GM23338 (cell line): ENCODE measurements around the gene SEMA4D. TPM values are rescaled to one million over a fixed set of nuclear protein-coding genes. Genes with fewer than 3 reads are reported as not detected.

ENCODE experiments used
- ATAC-seq: fragments of 200-7000 bp; cut with Tn5 transposase; 3 replicates; pipeline ENCODE4 v1.9.1; 2020
- DNase-seq: peaks from one replicate; pipeline ENCODE4 v3.0.0-alpha.2; 2015; ENCODE audit warnings: low spot score
- H2AFZ ChIP-seq: fragments of 200-600 bp; sonication (generic); 2 replicates; pipeline ENCODE4 v1.8.0; 2016; ENCODE audit warnings: antibody characterized with exemption, mild to moderate bottlenecking, moderate library complexity
- H3F3A ChIP-seq: fragments of 200-600 bp; sonication (generic); replicated peaks from 2 replicates; pipeline ENCODE4 v1.8.0; 2017; ENCODE audit warnings: antibody characterized with exemption, mixed run types, low read depth
- H3K27ac ChIP-seq: fragments of 200-600 bp; sonication (generic); 2 replicates; pipeline ENCODE4 v1.6.1; 2016; ENCODE audit warnings: low read depth
- H3K27me3 ChIP-seq: fragments of 200-600 bp; sonication (generic); 2 replicates; pipeline ENCODE4 v1.8.0; 2016; ENCODE audit warnings: mild to moderate bottlenecking, mixed run types, moderate library complexity; ENCODE audit not compliant: insufficient read depth
- H3K36me3 ChIP-seq: fragments of 200-600 bp; sonication (generic); 2 replicates; pipeline ENCODE4 v1.8.0; 2016; ENCODE audit warnings: mild to moderate bottlenecking; ENCODE audit not compliant: insufficient read depth
- H3K4me1 ChIP-seq: fragments of 200-600 bp; sonication (generic); 2 replicates; pipeline ENCODE4 v1.8.0; 2016; ENCODE audit warnings: mild to moderate bottlenecking, moderate library complexity; ENCODE audit not compliant: insufficient read depth
- H3K4me2 ChIP-seq: fragments of 200-600 bp; sonication (generic); 2 replicates; pipeline ENCODE4 v1.7.1; 2017; ENCODE audit warnings: mixed run types
- H3K4me3 ChIP-seq: fragments of 200-600 bp; sonication (generic); 2 replicates; pipeline ENCODE4 v1.6.1; 2016; ENCODE audit warnings: mixed run types
- H3K79me2 ChIP-seq: fragments of 200-600 bp; sonication (generic); replicated peaks from 2 replicates; pipeline ENCODE4 v1.8.0; 2017; ENCODE audit warnings: mild to moderate bottlenecking; ENCODE audit not compliant: insufficient read depth
- H3K9me2 ChIP-seq: fragments of 200-600 bp; sonication (generic); 2 replicates; pipeline ENCODE4 v1.8.0; 2017; ENCODE audit not compliant: insufficient read depth
- H4K20me1 ChIP-seq: fragments of 200-600 bp; sonication (generic); replicated peaks from 2 replicates; pipeline ENCODE4 v1.8.0; 2017; ENCODE audit warnings: mild to moderate bottlenecking; ENCODE audit not compliant: insufficient read depth
- H3K27ac Mint-ChIP-seq: 2 replicates; pipeline ENCODE4 v1.8.0; 2020; ENCODE audit warnings: inconsistent platforms, mild to moderate bottlenecking, moderate library complexity, mixed read lengths
- H3K27me3 Mint-ChIP-seq: 3 replicates; pipeline ENCODE4 v1.8.0; 2022; ENCODE audit warnings: low read depth, mild to moderate bottlenecking, moderate library complexity, mixed read lengths, inconsistent platforms; ENCODE audit not compliant: insufficient read depth, poor library complexity
- H3K36me3 Mint-ChIP-seq: 3 replicates; pipeline ENCODE4 v1.8.0; 2021; ENCODE audit warnings: low read depth, mild to moderate bottlenecking, inconsistent platforms, moderate library complexity, mixed read lengths
- H3K4me1 Mint-ChIP-seq: 3 replicates; pipeline ENCODE4 v1.8.0; 2020; ENCODE audit warnings: mild to moderate bottlenecking, inconsistent platforms, mixed read lengths
- H3K4me3 Mint-ChIP-seq: 3 replicates; pipeline ENCODE4 v1.8.0; 2021; ENCODE audit warnings: moderate library complexity, mild to moderate bottlenecking, inconsistent platforms, mixed read lengths
- H3K9me3 Mint-ChIP-seq: 3 replicates; pipeline ENCODE4 v1.8.0; 2020; ENCODE audit warnings: moderate library complexity, mild to moderate bottlenecking, inconsistent platforms, mixed read lengths
- CREB1 ChIP-seq: fragments of 250-450 bp; sonication (Bioruptor Pico); IDR thresholded peaks from 2 replicates; pipeline ENCODE4 v1.5.0; 2020; ENCODE audit warnings: low read depth, mild to moderate bottlenecking, moderate library complexity
- ETS1 ChIP-seq: IDR thresholded peaks from 2 replicates; pipeline ENCODE4 v1.6.1; 2016; ENCODE audit warnings: antibody characterized with exemption
- EZH2phosphoT487 ChIP-seq: fragments of 200-600 bp; sonication (generic); IDR thresholded peaks from one replicate; pipeline ENCODE4 v1.8.1; 2018; ENCODE audit warnings: antibody characterized with exemption; ENCODE audit not compliant: unreplicated experiment
- POLR2AphosphoS5 ChIP-seq: IDR thresholded peaks from 2 replicates; pipeline ENCODE4 v1.6.1; 2016; ENCODE audit warnings: antibody characterized with exemption, low read depth
- REST ChIP-seq: IDR thresholded peaks from one replicate; pipeline ENCODE4 v1.6.1; 2018; ENCODE audit warnings: antibody characterized with exemption; ENCODE audit not compliant: unreplicated experiment
- polyA plus RNA-seq: library from polyadenylated mRNA; unstranded; fragments of >200 nt; fragmentation: Nextera tagmentation; extraction: Ambion mirVana; gene quantifications from 2 replicates; pipeline ENCODE4 v1.2.1, GENCODE V29; 2016
- total RNA-seq: library from RNA; depleted of rRNA; stranded (reverse); fragments of >200 nt; shearing (Covaris generic); gene quantifications from 2 replicates; pipeline ENCODE4 v1.2.3, GENCODE V29; 2014

Gene SEMA4D
- total and polyA plus RNA-seq, 2 experiments from 2014 or later: 19.3 to 63.0 TPM

- TF ChIP-seq ETS1: no peak
Observed at GRCh38 chr9:89361816-89362646, 135.9 kb downstream of the SEMA4D start (continued).

- H4K20me1 ChIP-seq: peaks cover 14% of the 10 kb centered on the region; the same call in 1 of the 2 replicates
- Mint-ChIP-seq H3K4me3 (no peak overlapping the region), H3K27me3 (peaks cover 5% of the 10 kb centered on the region), H3K27ac (no peak overlapping the region), H3K36me3 (peaks cover 62% of the 10 kb centered on the region), H3K4me1 (no peaks in the 10 kb centered on the region), H3K9me3 (no peaks in the 10 kb centered on the region)
- ATAC-seq: no peak
- H3K27me3 ChIP-seq: no peaks in the 10 kb centered on the region
- no peak for DNase-seq
- H3K27ac ChIP-seq: no peak overlapping the region
- no peaks in the 10 kb centered on the region for H3K9me2 ChIP-seq
- TF ChIP-seq EZH2phosphoT487: peak; percentile 42
- no peak for TF ChIP-seq POLR2AphosphoS5
- H3F3A ChIP-seq: no peaks in the 10 kb centered on the region
- no peak overlapping the region for H3K4me3 ChIP-seq
- H3K79me2 ChIP-seq: no peaks in the 10 kb centered on the region
- no peak overlapping the region for H2AFZ ChIP-seq
- H3K4me2 ChIP-seq: no peak overlapping the region
- H3K36me3 ChIP-seq: peaks cover 36% of the 10 kb centered on the region
- no peaks in the 10 kb centered on the region for H3K4me1 ChIP-seq
Observed at GRCh38 chr9:89361031-89361430, 136.9 kb downstream of the SEMA4D start.

- Mint-ChIP-seq H3K27ac (no peak overlapping the region), H3K4me3 (no peak overlapping the region), H3K27me3 (peaks cover 5% of the 10 kb centered on the region), H3K4me1 (no peaks in the 10 kb centered on the region), H3K9me3 (no peaks in the 10 kb centered on the region), H3K36me3 (peaks cover 67% of the 10 kb centered on the region)
- H3K4me2 ChIP-seq: no peak overlapping the region
- peaks cover 17% of the 10 kb centered on the region; the same call in 1 of the 2 replicates for H4K20me1 ChIP-seq
- H2AFZ ChIP-seq: no peak overlapping the region
- H3K79me2 ChIP-seq: no peaks in the 10 kb centered on the region
- no peak overlapping the region for H3K4me3 ChIP-seq
- no peak for ATAC-seq
- no peak for TF ChIP-seq REST
- TF ChIP-seq POLR2AphosphoS5: no peak
- no peak for TF ChIP-seq CREB1 (CRISPR knock-in tag)
- H3K36me3 ChIP-seq: peaks cover 42% of the 10 kb centered on the region
- H3F3A ChIP-seq: no peaks in the 10 kb centered on the region
- H3K27me3 ChIP-seq: no peaks in the 10 kb centered on the region
- H3K27ac ChIP-seq: no peak overlapping the region
- no peak for DNase-seq
- no peaks in the 10 kb centered on the region for H3K9me2 ChIP-seq
- no peaks in the 10 kb centered on the region for H3K4me1 ChIP-seq
Observed at GRCh38 chr9:89360465-89360864, 137.4 kb downstream of the SEMA4D start.
